IMR-90 (cell line): ENCODE results near the gene CLN3.

ENCODE experiments used
- FOS ChIP-seq: fragments of 150-350 bp; IDR thresholded peaks from 2 replicates; pipeline ENCODE4 v1.6.1; 2016; ENCODE audit warnings: low read depth, low read length
- MAFK ChIP-seq: IDR thresholded peaks from 2 replicates; pipeline ENCODE4 v1.6.1; 2012; ENCODE audit warnings: low read depth, low read length, improper control_type of control experiment
- RFX5 ChIP-seq: IDR thresholded peaks from 2 replicates; pipeline ENCODE4 v1.8.0; 2012; ENCODE audit warnings: low read depth, mild to moderate bottlenecking, low read length, moderate library complexity
- TF ChIP-seq, protein P1 (sequence below): conservative IDR thresholded peaks from 2 replicates; pipeline ENCODE4 v1.5.1; 2012; ENCODE audit warnings: mild to moderate bottlenecking, low read depth, low read length, improper control_type of control experiment

- no peak for TF ChIP-seq MAFK
- TF ChIP-seq, protein P1, sequence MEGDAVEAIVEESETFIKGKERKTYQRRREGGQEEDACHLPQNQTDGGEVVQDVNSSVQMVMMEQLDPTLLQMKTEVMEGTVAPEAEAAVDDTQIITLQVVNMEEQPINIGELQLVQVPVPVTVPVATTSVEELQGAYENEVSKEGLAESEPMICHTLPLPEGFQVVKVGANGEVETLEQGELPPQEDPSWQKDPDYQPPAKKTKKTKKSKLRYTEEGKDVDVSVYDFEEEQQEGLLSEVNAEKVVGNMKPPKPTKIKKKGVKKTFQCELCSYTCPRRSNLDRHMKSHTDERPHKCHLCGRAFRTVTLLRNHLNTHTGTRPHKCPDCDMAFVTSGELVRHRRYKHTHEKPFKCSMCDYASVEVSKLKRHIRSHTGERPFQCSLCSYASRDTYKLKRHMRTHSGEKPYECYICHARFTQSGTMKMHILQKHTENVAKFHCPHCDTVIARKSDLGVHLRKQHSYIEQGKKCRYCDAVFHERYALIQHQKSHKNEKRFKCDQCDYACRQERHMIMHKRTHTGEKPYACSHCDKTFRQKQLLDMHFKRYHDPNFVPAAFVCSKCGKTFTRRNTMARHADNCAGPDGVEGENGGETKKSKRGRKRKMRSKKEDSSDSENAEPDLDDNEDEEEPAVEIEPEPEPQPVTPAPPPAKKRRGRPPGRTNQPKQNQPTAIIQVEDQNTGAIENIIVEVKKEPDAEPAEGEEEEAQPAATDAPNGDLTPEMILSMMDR = no peak
- TF ChIP-seq FOS = no peak
- no peak for TF ChIP-seq RFX5
Observed at GRCh38 chr16:28514246-28514645, 22.4 kb upstream of the CLN3 start.
